Neutrophil (primary cell): ENCODE data around the gene ZNF534.
"Not testable (repeated sequence)": the region's sequence is repeated elsewhere in the genome, so short reads cannot be mapped to it uniquely, and the experiment has no call there.

Source experiments
- H3K27ac ChIP-seq: fragments of 200-600 bp; sonication (generic); 2 replicates; pipeline ENCODE4 v1.5.1; 2016; ENCODE audit warnings: mild to moderate bottlenecking, moderate library complexity
- H3K27me3 ChIP-seq: fragments of 200-600 bp; sonication (generic); 2 replicates; pipeline ENCODE4 v1.6.0; 2016; ENCODE audit warnings: mild to moderate bottlenecking
- H3K36me3 ChIP-seq: fragments of 200-600 bp; sonication (generic); 2 replicates; pipeline ENCODE4 v1.5.1; 2017
- H3K4me1 ChIP-seq, 2 experiments: fragments of 200-600 bp in 1 of 2; sonication (generic) in 1 of 2; 1 replicate in 1 of 2; 2 replicates in 1 of 2; pipeline versions ENCODE4 v1.5.1 to v1.6.1; 2013 to 2016; ENCODE audit warnings: low read depth in 1 of 2, low read length in 1 of 2, mild to moderate bottlenecking in 1 of 2, moderate library complexity in 1 of 2; ENCODE audit not compliant: control insufficient read depth in 1 of 2, insufficient read depth in 1 of 2
- H3K4me3 ChIP-seq, 2 experiments: fragments of 200-600 bp in 1 of 2; sonication (generic) in 1 of 2; 1 replicate in 1 of 2; 2 replicates in 1 of 2; pipeline ENCODE4 v1.5.1; 2013 to 2016; ENCODE audit warnings: low read depth in 1 of 2, low read length in 1 of 2, mild to moderate bottlenecking in 1 of 2, moderate library complexity in 1 of 2
- H3K9me3 ChIP-seq: fragments of 200-600 bp; sonication (generic); 2 replicates; pipeline ENCODE4 v1.5.1; 2016
- CTCF ChIP-seq: fragments of 200-600 bp; sonication (generic); IDR thresholded peaks from 2 replicates; pipeline ENCODE4 v1.5.1; 2016; ENCODE audit warnings: antibody characterized with exemption

ZNF534 gene

GRCh38 chr19:52492201-52492993, 63.4 kb downstream of the ZNF534 start:
- Histone ChIP-seq H3K36me3 (no peaks in the 10 kb centered on the region), H3K27ac (no peak overlapping the region), H3K4me3 (no peak overlapping the region), H3K4me1 (no peaks in the 10 kb centered on the region), H3K27me3 (peaks cover 14% of the 10 kb centered on the region), H3K9me3 (peaks cover 18% of the 10 kb centered on the region)
- TF ChIP-seq CTCF: no peak

- no peak for TF ChIP-seq CTCF
- no peak overlapping the region for H3K27ac ChIP-seq
- no peaks in the 10 kb centered on the region for H3K4me1 ChIP-seq
- H3K9me3 ChIP-seq: peaks cover 18% of the 10 kb centered on the region
- H3K36me3 ChIP-seq: no peaks in the 10 kb centered on the region
- peaks cover 14% of the 10 kb centered on the region for H3K27me3 ChIP-seq
- no peak overlapping the region for H3K4me3 ChIP-seq
Observed at GRCh38 chr19:52492994-52493470, 64.1 kb downstream of the ZNF534 start.

GRCh38 chr19:52494518-52494917, 65.6 kb downstream of the ZNF534 start:
- no peak overlapping the region for H3K27ac ChIP-seq
- peaks cover 14% of the 10 kb centered on the region for H3K27me3 ChIP-seq
- TF ChIP-seq CTCF: no peak
- H3K4me1 ChIP-seq: no peaks in the 10 kb centered on the region
- H3K4me3 ChIP-seq: no peak overlapping the region
- H3K9me3 ChIP-seq: peaks cover 15% of the 10 kb centered on the region
- no peaks in the 10 kb centered on the region for H3K36me3 ChIP-seq

GRCh38 chr19:52498571-52498970, 69.6 kb downstream of the ZNF534 start:
- H3K9me3 ChIP-seq: peaks cover 6% of the 10 kb centered on the region
- no peaks in the 10 kb centered on the region for H3K4me1 ChIP-seq
- no peak overlapping the region for H3K27ac ChIP-seq
- peaks cover 2% of the 10 kb centered on the region for H3K27me3 ChIP-seq
- TF ChIP-seq CTCF: no peak
- no peaks in the 10 kb centered on the region for H3K36me3 ChIP-seq
- no peak overlapping the region for H3K4me3 ChIP-seq

- not testable (repeated sequence) for H3K4me1 ChIP-seq, H3K9me3 ChIP-seq, H3K27me3 ChIP-seq, H3K27ac ChIP-seq, H3K36me3 ChIP-seq, H3K4me3 ChIP-seq
Observed at GRCh38 chr19:52500474-52500873, 71.5 kb downstream of the ZNF534 start.

GRCh38 chr19:52500991-52501390, 72.0 kb downstream of the ZNF534 start:
- H3K27me3 ChIP-seq, H3K4me1 ChIP-seq, H3K9me3 ChIP-seq, H3K27ac ChIP-seq, H3K4me3 ChIP-seq, H3K36me3 ChIP-seq: not testable (repeated sequence)
